SK-N-SH treated with all-trans-retinoic acid at 6 μM for 48 hours (cell line): Measurements from ENCODE around the gene ZNF254.
"Not testable (repeated sequence)": the region's sequence is repeated elsewhere in the genome, so short reads cannot be mapped to it uniquely, and the experiment has no call there.

Experiments used
- ATAC-seq: fragments of 200-7000 bp; cut with Tn5 transposase; 3 replicates; pipeline ENCODE4 v1.9.1; 2020; ENCODE audit warnings: mild to moderate bottlenecking, moderate library complexity
- ARNTL ChIP-seq: fragments of 450-650 bp; formaldehyde crosslinking; IDR thresholded peaks from 2 replicates; pipeline ENCODE4 v1.5.0; 2020; ENCODE audit warnings: low read depth, mild to moderate bottlenecking, moderate library complexity, borderline replicate concordance
- BACH2 ChIP-seq: fragments of 250-450 bp; sonication (Bioruptor Pico); IDR thresholded peaks from 2 replicates; pipeline ENCODE4 v1.9.0; 2021; ENCODE audit warnings: mild to moderate bottlenecking, borderline replicate concordance
- CREB5 ChIP-seq: fragments of 250-450 bp; sonication (Bioruptor Pico); IDR thresholded peaks from 2 replicates; pipeline ENCODE4 v1.5.1; 2020; ENCODE audit warnings: low read depth, mild to moderate bottlenecking, moderate library complexity
- CSDC2 ChIP-seq: fragments of 250-450 bp; sonication (Bioruptor Pico); IDR thresholded peaks from 2 replicates; pipeline ENCODE4 v1.5.0; 2020; ENCODE audit warnings: mild to moderate bottlenecking, moderate library complexity
- CSRNP3 ChIP-seq: fragments of 250-450 bp; sonication (Bioruptor Pico); IDR thresholded peaks from 2 replicates; pipeline ENCODE4 v1.5.1; 2021; ENCODE audit warnings: mild to moderate bottlenecking, moderate library complexity
- ESRRG ChIP-seq: fragments of 250-450 bp; sonication (Bioruptor Pico); IDR thresholded peaks from 2 replicates; pipeline ENCODE4 v1.6.1; 2021; ENCODE audit warnings: mild to moderate bottlenecking
- GLIS3 ChIP-seq: fragments of 250-450 bp; sonication (Bioruptor Pico); IDR thresholded peaks from 2 replicates; pipeline ENCODE4 v1.5.0; 2020; ENCODE audit warnings: mild to moderate bottlenecking, moderate library complexity
- ISL1 ChIP-seq: fragments of 250-450 bp; sonication (Bioruptor Pico); IDR thresholded peaks from 2 replicates; pipeline ENCODE4 v2.1.2; 2022; ENCODE audit warnings: mild to moderate bottlenecking, moderate library complexity
- OSR1 ChIP-seq: fragments of 250-450 bp; sonication (Bioruptor Pico); IDR thresholded peaks from 2 replicates; pipeline ENCODE4 v1.8.0; 2022; ENCODE audit warnings: moderate library complexity, mild to moderate bottlenecking, inconsistent platforms
- PATZ1 ChIP-seq: fragments of 250-450 bp; sonication (Bioruptor Pico); IDR thresholded peaks from 2 replicates; pipeline ENCODE4 v1.8.0; 2020; ENCODE audit warnings: mild to moderate bottlenecking, moderate library complexity, borderline replicate concordance
- POU6F1 ChIP-seq: fragments of 250-450 bp; sonication (Bioruptor Pico); IDR thresholded peaks from 2 replicates; pipeline ENCODE4 v1.8.0; 2021; ENCODE audit warnings: low read depth, mild to moderate bottlenecking, moderate library complexity, borderline replicate concordance
- PPARA ChIP-seq: fragments of 250-450 bp; sonication (Bioruptor Pico); IDR thresholded peaks from 2 replicates; pipeline ENCODE4 v1.5.0; 2020; ENCODE audit warnings: mild to moderate bottlenecking, borderline replicate concordance
- RARB ChIP-seq: fragments of 250-450 bp; sonication (Bioruptor Pico); IDR thresholded peaks from 2 replicates; pipeline ENCODE4 v1.8.0; 2021; ENCODE audit warnings: mild to moderate bottlenecking, moderate library complexity
- SNAI2 ChIP-seq: fragments of 250-450 bp; sonication (Bioruptor Pico); IDR thresholded peaks from 2 replicates; pipeline ENCODE4 v1.5.0; 2020; ENCODE audit warnings: mild to moderate bottlenecking, moderate library complexity
- TCF4 ChIP-seq: fragments of 250-450 bp; sonication (Bioruptor Pico); IDR thresholded peaks from 2 replicates; pipeline ENCODE4 v1.8.0; 2021; ENCODE audit warnings: mild to moderate bottlenecking, moderate library complexity, borderline replicate concordance
- TOX ChIP-seq: fragments of 250-450 bp; sonication (Bioruptor Pico); IDR thresholded peaks from 2 replicates; pipeline ENCODE4 v1.8.0; 2021; ENCODE audit warnings: mild to moderate bottlenecking, moderate library complexity, borderline replicate concordance
- TSHZ2 ChIP-seq: fragments of 250-450 bp; sonication (Bioruptor Pico); IDR thresholded peaks from 2 replicates; pipeline ENCODE4 v1.5.0; 2020; ENCODE audit warnings: mild to moderate bottlenecking, moderate library complexity
- ZFP3 ChIP-seq: fragments of 250-450 bp; sonication (Bioruptor Pico); IDR thresholded peaks from 2 replicates; pipeline ENCODE4 v1.5.0; 2020; ENCODE audit warnings: mild to moderate bottlenecking, moderate library complexity
- ZFP30 ChIP-seq: fragments of 450-650 bp; formaldehyde crosslinking; IDR thresholded peaks from 2 replicates; pipeline ENCODE4 v1.5.0; 2022; ENCODE audit warnings: mild to moderate bottlenecking, moderate library complexity
- ZNF565 ChIP-seq: fragments of 450-650 bp; formaldehyde crosslinking; conservative IDR thresholded peaks from 2 replicates; pipeline ENCODE4 v1.5.0; 2020; ENCODE audit warnings: low read depth, mild to moderate bottlenecking, moderate library complexity
- ZNF70 ChIP-seq: fragments of 450-650 bp; formaldehyde crosslinking; IDR thresholded peaks from 2 replicates; pipeline ENCODE4 v1.5.0; 2020; ENCODE audit warnings: mild to moderate bottlenecking, moderate library complexity
- ZNF8 ChIP-seq: fragments of 450-650 bp; formaldehyde crosslinking; IDR thresholded peaks from 2 replicates; pipeline ENCODE4 v1.5.0; 2020; ENCODE audit warnings: mild to moderate bottlenecking, moderate library complexity

Gene ZNF254

GRCh38 chr19:24086974-24087595 is at the start of gene ZNF254:
Gene ZNF254, plus strand, starts transcription at chr19:24087187. Its CDS starts 121 bp downstream, at chr19:24087308.
- peak; percentile 100 for ATAC-seq
- no peak for TF ChIP-seq CSRNP3 (CRISPR knock-in tag)
- no peak for TF ChIP-seq RARB (CRISPR knock-in tag)
- TF ChIP-seq PPARA (CRISPR knock-in tag) = no peak
- 0 out of 2 replicates have a peak, but pooled peaks have one; percentile 25 for TF ChIP-seq TCF4
- no peak for TF ChIP-seq ZNF565 (CRISPR knock-in tag)
- TF ChIP-seq GLIS3 (CRISPR knock-in tag) = 0 out of 2 replicates have a peak, but pooled peaks have one; percentile 20
- TF ChIP-seq ESRRG (CRISPR knock-in tag) = no peak
- TF ChIP-seq, all 23 proteins: peak for 2

GRCh38 chr19:24040621-24041020 is 46.4 kb upstream of the ZNF254 start:
- TF ChIP-seq TSHZ2 (CRISPR knock-in tag) (no peak), TCF4 (no peak), OSR1 (CRISPR knock-in tag) (no peak), GLIS3 (CRISPR knock-in tag) (no peak), RARB (CRISPR knock-in tag) (no peak), BACH2 (CRISPR knock-in tag) (no peak), ZFP3 (no peak), CSRNP3 (CRISPR knock-in tag) (no peak), ZNF8 (CRISPR knock-in tag) (no peak), CSDC2 (CRISPR knock-in tag) (no peak), TOX (CRISPR knock-in tag) (no peak), SNAI2 (CRISPR knock-in tag) (no peak), ESRRG (CRISPR knock-in tag) (no peak), ISL1 (CRISPR knock-in tag) (no peak), ZNF70 (no peak)
- ATAC-seq = no peak

GRCh38 chr19:24041326-24041725 is 45.7 kb upstream of the ZNF254 start:
- not testable (repeated sequence) for ATAC-seq

GRCh38 chr19:24046550-24046949 is 40.4 kb upstream of the ZNF254 start:
- no peak for ATAC-seq
- TF ChIP-seq ZNF565 (CRISPR knock-in tag) = no peak
- no peak for TF ChIP-seq CSRNP3 (CRISPR knock-in tag)
- TF ChIP-seq TOX (CRISPR knock-in tag) = no peak

GRCh38 chr19:24048261-24048660 is 38.7 kb upstream of the ZNF254 start:
- ATAC-seq = no peak
- TF ChIP-seq ZFP30 (CRISPR knock-in tag) (no peak), PATZ1 (CRISPR knock-in tag) (no peak), POU6F1 (CRISPR knock-in tag) (no peak), ARNTL (CRISPR knock-in tag) (no peak), ZNF565 (CRISPR knock-in tag) (no peak), CREB5 (CRISPR knock-in tag) (no peak)
